NCI-H446 (cell line): ENCODE results near the gene CNTNAP2.
"Not testable (repeated sequence)": the region's sequence is repeated elsewhere in the genome, so short reads cannot be mapped to it uniquely, and the experiment has no call there.

Experiments used
- DNase-seq, 2 experiments: peaks; one replicate each; lab custom pipeline; 2025; lab: John Stamatoyannopoulos, UW

The CNTNAP2 gene

DNA sequence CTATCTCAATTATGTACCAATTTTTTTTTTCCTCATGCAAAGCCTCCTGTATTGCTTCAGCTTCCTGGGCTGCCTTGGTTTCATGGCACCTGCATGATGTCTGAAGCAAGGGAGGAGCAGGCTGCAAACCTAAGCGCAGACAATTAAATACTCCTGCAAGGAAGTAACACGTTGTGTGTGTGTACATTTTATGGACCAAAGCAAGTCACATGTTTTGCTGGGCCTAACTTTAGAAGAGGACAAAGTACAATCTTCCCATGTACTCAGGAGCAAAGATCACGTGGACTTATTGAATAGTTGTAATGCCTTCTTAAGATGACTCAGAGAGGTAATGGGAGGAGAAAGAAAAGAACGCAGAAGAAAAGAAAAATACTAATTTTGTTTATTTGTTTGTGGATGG, 1530.0 kb downstream of the CNTNAP2 start:
- DNase-seq: no peak

DNA sequence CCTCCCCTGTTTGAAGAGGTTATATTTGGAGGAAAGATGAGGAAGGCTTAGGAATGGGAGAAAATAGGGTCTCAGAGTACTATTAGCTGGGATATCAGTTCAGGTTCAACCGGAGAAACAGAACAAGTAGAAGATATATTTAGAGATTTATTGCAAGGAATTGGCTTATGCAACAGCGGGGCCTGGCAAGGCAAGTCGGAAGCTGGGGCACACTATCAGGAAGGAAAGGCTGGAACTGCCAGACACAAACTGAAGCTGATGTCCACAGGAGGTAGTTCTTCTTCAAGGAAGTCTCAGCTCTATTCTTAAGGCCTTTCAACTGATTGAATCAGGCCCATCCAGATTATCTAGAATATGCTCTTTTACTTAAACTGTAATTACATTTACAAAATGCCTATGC, 1534.4 kb downstream of the CNTNAP2 start:
- DNase-seq: no peak

DNA sequence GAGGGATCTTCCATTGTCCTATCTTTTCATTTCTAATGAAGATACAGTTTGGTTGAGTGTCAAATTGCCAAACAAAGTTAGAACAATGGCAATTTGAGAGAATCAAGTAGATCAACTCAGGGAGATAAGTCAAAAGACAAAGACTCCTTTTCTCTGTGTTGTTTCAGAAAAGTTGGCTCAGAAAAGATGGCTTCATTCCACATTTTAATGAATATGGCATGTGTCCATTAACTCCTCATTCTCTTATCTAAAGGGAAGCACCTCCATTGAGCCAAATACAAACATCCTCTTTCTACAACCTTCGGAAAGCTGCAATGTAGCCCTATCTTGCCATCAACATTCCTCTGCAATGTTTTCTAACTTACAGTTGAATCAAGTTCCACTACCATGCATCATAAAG, 1535.0 kb downstream of the CNTNAP2 start:
- DNase-seq: no peak

DNA sequence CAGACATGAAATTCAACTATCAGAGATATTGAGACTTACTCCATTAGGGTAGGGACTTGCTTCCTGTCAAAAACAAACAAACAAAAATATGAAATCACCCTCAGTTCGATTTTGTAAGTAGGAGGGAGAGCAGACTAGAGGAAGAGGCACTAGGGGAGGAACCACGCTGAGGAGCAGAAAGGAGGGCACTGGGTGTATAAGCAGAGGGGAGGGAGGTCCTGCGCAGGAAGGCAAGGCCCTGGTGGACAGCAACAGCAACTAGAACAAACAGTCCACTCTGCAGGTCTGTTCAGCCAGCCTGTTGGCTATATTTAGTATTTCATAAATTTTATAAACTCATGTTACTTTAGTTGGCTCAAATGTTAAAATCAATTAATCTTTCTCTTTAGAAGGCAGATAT, 1536.9 kb downstream of the CNTNAP2 start:
- DNase-seq: no peak

DNA sequence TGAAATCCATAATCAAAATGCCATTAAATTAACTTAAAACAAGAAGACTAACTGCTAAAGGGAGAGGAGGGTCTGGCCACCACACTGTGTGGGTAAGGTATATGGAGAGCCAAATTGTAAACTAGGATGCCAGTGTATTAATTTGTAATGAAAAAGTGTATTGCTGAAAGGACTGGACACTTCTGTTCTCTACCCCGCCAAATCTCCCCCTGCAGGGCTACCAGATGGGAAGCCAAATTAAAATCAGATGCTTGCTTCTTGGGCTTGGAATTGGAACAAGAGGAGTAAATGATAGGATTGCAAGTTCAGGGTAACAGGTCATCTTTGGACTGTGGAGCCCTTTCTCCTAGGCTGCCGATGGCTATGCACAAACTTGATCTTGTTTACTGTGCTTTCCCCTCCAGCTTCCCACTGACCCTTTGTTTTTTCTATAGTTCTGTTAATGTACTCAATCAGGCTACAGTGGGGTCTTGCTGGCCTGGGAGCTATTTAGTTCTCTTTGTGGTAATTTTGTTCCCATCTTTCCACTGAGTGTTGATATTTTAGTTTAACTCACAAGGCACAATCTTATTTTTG, 1541.9 kb downstream of the CNTNAP2 start:
- peak in 1 of 2 experiments; percentile 9 for DNase-seq

DNA sequence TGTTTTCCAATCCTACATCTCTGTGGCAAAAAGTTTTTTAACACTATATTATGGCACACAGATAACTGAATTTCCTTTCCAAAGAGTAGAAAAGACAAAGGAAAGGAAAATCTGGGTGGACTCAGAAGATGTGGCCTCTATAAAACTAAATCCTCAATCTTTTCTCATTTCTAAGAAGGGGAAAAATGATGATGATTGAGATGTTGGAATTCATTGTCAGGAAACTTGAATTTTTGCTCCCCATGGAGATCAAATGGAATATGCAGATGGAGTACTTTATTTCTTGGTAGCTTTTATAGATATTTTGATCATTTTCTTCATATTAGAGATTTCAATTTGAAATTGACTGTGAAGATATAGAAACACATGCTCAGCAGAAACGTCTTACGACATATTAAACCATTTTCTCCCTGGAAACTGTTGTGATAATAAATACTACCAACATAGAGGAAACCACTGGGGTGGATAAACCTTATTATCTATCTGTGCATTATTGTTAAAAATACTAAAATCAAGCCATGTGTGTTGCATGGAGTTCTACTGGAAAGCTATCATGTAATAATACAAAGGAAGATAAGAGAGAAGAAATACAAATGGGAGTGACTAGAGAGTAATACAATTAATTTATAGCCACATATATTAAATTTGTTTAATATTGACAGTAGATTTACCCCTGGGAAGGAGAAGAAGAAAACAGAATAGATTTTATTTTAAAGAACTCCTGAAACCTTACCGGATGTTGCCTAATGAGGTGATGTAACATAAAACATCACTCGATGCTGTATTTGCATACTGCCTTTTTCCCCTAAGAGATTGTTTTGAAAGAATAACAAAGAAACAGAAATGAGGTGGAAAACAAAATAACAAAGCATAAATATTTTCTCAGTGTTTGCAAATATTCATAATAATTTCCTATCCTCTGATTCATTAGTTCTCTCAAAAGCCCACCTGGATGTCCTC, 1542.7 kb downstream of the CNTNAP2 start:
- DNase-seq: no peak

DNA sequence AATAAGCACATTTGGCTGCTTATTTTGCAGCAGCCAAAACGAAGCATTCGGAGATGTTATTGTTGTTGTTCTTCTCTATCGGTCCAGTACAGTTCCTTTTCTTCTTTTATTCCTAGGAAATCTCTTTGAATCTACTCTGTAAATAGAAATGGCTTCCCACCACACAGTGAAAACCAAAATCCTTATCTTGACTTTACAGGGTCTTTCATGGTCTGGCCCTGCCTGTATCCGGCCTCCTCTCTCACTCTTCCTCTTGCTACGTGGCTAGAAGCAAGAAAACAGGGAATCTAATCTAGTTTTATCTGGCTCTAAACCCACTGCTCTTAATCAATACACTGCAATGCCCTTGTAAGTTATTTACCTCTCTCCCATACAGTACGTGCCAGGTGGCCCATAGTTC, 1547.9 kb downstream of the CNTNAP2 start:
- DNase-seq: no peak

DNA sequence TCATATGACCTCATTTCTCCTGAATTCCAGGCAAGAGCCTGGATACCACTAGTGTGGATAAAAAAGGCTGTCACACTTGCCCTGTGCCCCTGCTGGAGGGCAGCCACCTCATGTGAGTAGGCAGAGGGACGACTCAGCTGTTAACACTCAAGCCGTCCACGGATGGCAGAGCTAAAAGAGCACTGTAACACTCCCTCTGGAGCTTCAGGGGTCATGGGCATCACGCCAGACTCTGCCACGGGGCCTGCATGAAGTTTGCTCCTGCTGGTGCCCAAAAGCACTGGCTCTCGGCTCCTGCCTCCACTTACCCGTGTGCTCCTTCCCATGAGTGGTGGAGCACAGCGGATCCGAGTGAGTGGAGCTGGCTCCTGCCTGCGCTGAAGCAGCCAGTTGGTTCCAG, 1554.2 kb downstream of the CNTNAP2 start:
- DNase-seq: no peak

DNA sequence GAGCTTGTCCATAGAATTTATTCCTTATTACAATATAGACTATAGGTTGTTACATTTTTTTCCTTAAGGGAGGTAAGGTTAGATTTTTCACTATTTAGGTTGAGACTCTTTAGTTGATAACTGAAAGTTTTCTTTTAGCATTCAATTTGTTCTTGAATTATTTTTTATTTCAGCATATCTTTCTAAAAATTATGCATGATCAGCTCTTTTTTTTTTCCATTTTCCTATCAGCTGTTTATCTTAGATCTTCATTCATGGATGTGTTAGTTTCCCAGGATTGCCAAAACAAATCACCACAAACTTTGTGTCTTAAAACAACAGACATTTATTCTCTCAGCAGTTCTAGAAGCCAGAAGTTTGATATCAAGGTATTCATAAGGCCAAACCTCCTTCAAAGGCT, 1558.1 kb downstream of the CNTNAP2 start:
- DNase-seq: no peak

DNA sequence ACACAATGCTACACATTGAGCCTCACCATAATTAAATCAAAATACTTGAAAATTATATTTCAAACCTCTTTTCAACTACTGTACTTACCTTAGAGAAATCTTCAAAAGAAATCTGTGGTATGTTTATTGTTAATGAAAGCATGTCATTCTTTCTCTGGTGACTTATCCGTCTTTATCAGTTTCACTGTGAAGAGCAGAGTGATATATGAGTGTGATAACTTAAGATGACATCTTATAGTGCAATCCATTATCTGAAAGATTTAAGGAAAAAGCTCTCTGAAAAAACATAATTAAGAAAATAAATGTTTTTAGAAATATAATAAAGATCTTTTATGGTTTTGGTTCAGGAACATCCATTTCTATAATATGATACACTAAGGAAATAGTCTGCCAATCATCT, 1562.3 kb downstream of the CNTNAP2 start:
- no peak for DNase-seq

DNA sequence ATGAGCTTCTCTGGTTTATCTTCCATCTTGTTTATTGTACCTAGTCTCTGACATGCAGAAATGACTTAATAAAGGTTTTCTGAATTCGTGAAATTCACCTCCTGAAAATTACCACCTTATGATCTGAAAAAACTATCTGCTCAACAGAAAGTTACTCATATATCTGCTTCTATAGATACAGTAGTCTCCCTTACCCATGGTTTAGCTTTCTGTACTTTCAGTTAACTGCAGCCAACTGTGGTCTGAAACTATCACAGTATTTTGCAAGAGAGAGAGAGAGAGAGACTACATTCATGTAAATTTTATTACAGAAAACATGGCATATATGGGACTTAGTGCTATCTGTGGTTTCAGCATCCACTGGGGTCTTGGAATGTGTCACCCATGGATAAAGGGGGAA, 1564.9 kb downstream of the CNTNAP2 start:
- no peak for DNase-seq

DNA sequence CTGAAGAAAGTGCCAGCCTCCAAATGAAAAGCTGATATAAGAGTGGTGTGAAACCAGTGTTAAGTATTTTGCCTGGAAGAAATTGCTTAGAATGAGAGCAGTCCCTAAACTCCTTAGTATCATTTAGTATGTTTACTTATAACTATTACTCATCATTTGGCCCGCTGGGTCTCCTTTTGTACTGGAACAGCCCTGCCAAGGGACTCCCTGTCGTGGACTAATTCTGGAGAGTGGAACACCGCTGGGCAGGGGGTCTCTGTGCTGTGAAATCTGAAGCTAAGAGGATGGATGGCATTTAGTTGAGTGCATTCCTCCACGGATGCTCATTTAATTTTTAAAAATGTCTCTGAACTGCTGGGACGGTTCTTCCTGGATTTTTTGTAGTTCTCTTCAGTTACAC, 1584.1 kb downstream of the CNTNAP2 start:
- peak; percentile 2 to 11 for DNase-seq

DNA sequence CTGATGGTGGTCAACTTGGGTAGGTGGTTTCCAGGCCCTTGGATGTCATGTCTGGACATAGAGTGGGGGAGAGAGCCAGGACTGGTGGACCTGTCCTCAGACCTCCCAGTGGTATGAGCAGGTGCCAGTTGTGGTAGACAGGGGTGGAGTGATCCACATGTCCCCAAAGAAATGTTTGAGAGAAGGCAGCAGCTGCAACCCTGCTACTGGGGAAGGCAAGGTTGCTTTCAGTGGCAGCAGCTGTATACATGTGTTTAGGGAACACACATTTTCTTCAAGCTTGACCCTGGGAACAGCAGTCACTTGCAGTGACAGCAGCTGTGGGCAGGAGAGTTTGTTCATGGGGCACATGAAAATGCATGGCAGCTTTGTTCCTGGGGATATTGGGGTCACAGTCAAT, 1591.3 kb downstream of the CNTNAP2 start:
- DNase-seq: no peak

DNA sequence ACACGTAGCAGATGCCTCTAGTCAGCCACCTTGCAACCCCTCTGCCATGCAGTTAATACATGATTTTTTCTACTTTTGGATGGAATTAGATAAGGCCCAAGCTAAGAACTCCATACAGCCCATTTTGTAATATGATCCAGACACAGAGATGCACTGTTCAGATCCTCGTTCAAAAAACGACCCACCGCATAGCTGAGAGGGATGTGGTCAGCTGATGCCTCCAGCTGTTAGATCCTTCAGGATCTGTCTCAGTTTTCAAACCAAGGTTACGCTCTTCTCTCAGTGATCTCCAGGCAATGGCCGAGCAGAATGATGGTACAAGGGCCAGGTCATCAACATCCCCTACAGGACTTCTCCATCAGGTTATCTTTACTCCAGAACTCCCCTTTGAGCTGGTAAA, 1592.3 kb downstream of the CNTNAP2 start:
- no peak for DNase-seq

DNA sequence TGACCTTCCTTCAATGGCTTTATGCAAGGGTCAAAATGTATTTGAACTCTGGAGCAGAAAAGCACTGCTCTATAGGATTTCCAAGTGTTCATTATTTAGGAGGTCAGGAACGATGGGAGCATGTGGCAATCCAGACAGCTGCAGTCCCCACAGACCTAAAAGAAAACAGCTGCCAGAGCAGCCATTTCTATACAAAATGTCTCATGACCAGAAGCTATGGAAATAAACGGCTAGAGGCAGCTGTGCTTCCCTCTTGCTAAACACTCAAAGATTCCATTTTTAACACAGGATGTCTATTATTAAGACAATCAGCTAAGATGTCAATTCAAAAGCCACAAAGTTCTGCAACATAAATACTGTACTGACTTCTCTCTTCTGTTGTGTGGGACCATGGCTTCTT, 1594.8 kb downstream of the CNTNAP2 start:
- no peak for DNase-seq

DNA sequence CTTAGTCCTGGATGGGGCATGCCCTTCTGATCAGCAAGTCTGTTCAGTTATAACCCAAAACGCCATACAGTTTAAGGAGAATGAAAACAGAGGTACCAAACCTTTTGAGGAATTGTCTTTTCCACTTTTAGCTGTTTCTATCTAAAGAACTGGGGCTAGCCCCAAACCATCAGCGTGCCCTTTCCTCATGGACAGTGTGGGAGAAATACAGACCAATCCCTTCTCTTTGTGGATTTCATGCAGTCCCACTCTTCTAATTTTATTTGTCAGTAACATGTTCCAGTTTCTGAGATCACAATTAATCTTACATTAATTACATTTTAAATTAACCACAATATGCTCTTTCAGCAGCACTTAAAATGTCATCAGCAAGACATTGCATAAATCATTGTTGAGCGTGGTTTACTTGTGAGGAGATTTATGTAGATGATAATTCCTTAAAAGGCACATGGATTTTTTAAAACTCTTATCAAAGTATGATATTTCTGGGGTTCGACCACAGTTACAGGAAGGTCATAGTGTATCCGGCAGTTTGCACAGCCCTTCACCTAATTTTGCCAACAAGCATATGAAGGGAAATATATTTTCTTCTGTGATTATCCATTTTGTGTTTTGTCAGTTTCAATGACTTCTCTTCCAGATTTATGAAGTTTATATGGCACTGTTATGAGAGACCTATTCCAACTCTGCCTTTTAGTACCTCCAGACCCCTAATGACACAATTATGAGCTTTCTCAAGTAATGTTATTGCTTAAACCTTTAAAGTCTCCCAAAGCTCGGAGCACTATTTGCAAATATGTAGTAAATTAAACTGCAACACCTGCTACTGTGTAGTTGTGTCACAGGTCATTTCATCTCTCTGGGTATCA, 1605.6 kb downstream of the CNTNAP2 start:
- DNase-seq: no peak

DNA sequence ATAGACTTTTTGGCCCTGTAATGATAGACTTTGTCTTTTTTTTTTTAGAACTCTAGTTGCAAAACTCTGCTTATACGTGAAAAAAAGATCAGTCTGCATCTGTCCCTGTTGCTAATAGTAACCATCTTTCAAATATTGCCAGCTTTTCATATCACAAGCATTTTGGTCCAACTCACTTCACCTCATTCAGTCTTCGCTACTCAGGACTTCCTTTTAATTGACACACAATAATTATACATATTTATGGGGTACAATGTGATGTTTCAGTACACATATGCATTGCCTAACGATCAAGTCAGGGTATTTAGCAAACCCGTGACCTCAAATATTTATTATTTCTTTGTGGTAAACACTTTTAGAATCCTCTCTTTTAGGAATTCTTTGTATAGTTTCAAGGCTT, 1606.9 kb downstream of the CNTNAP2 start:
- DNase-seq: no peak

DNA sequence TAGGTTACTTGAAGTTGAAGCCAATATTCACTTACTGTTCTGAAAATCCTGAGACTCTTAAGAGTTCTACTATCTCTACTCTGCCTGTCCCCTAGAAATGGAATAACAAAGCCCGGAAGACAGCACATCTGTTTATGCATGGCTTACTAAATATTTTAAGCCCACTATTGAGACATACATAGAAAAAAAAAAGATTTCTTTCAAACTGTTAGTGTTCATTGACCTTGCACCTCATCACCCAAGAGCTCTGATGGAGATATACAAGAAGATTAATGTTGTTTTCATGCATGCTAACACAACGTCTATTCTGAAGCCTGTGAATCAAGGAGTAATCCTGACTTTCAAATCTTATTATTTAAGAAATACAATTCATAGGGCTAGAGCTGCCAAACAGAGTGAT, 1614.7 kb downstream of the CNTNAP2 start:
- DNase-seq: no peak

DNA sequence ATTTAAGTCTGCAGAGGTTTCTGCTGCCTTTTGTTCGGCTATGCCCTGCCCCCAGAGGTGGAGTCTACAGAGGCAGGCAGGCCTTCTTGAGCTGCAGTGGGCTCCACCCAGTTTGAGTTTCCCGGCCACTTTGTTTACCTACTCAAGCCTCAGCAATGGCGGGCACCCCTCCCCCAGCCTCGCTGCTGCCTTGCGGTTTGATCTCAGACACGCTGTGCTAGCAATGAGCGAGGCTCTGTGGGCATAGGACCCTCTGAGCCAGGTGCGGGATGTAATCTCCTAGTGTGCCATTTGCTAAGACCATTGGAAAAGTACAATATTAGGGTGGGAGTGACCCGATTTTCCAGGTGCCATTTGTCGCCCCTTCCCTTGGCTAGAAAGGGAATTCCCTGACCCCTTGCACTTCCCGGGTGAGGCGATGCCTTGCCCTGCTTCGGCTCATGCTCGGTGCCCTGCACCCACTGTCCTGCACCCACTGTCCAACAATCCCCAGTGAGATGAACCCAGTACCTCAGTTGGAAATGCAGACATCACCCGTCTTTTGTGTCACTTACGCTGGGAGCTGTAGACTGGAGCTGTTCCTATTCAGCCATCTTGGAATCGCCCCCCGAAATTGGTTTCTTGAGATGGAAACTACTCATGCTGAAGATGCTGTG, 1621.1 kb downstream of the CNTNAP2 start:
- DNase-seq: not testable (repeated sequence)

DNA sequence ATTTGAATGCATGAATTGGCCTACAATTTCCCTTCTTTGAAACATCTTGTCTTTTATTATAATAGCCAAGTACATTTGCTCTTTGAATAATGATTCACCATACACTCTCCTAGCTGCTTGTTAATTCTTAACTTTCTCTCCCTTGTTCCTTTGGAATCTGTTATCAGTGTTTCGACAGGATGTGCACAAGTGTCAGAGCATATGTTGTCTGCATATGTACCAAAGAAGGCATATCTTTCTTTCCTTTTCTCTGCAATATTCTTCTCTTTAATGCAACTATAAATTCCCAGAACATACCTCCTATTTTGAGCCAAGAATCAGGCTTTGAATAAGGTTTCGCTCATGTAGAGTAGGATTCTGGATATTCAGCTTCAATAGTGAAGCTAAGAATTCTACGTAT, 1625.7 kb downstream of the CNTNAP2 start:
- DNase-seq: no peak

DNA sequence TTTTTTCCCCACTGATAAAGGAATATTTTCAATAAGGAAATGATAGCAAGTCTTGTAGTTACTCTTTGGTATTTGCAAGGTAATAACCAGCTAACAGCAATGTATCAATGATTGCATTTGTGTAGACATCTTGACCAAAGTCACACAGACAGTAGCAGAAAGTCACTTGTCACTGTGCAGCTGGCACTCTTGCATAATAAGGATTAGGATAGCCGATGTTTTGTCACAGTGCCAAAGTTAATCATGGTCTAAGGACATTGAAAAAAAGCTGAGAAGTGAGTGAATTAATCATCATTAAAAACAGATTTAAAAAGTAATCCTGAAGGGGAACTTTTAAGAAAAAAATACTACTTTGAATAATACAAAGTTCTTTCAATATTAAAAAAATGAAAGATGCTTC, 1639.7 kb downstream of the CNTNAP2 start:
- DNase-seq: no peak

DNA sequence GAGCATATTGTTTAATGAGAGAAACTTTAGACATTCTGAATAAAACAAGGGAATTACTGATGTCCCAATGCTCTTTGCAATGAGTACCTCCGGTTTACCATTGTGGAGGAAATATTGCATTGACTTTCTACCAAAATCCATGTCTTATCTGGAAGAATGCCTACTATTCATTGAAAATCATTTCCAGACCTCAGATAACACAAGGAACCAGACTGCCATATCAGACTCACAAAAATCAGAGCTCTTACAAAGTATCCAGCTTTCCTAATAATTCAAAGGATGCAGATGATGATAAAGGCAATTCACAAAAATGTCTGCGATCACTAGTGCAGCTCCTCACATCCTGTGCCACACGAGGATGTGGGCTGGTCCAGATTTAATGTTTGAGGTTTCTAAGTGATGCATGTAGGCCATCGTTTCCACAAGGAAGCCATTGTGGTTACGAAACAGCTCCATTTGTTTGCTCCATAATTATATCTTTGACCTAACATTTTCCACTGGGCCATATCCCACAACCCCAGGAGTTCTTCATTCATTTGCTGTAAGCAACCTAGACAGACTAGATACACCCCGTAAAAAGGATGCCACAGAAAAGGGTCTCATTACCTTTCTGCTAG, 1642.8 kb downstream of the CNTNAP2 start:
- DNase-seq: no peak
